ENCODE measurements around the gene ADAM19. TPM values are rescaled to one million over a fixed set of nuclear protein-coding genes. Genes with fewer than 3 reads are reported as not detected.
A peak's percentile ranks its signal among the peaks of the same experiment; 100 is the strongest.

ADAM19 gene
- total RNA-seq, 3 donors from 2014 or later, result 37.9 to 54.9 (median 49.2) TPM

- peaks cover 32% of the 10 kb centered on the region for H3K4me1 Mint-ChIP-seq (ENCODE audit: low read depth)
- H3K9me3 Mint-ChIP-seq, result no peaks in the 10 kb centered on the region
- no peaks in the 10 kb centered on the region for H3K27me3 Mint-ChIP-seq (ENCODE audit: low read depth)
- no peak overlapping the region for H3K4me3 Mint-ChIP-seq
- no peak for DNase-seq
- ATAC-seq, result peak; percentile 81 to 95
- H3K36me3 Mint-ChIP-seq (ENCODE audit: insufficient read depth), result no peaks in the 10 kb centered on the region
Measured at GRCh38 chr5:157582731-157583620, 7.4 kb upstream of the ADAM19 start.

DNA sequence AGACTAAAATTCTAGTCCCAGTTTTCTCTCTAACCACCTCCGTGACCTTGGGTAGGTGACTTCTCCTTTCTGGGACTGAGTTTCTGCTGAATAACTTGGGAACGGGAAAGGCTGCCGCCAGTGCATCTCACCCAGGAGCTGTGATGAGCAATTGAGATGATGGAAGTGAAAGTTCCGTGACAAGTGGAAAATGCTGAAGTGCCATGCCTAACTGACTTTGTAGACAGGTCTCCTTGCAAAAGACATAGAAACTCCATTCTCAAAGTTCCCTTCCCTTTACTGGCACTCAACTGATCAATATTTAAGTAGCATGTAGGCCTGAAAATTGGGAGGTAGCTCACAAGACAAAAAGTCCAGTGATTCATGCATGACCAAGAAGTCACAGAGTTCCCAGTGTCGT, 6.3 kb upstream of the ADAM19 start:
- H3K4me1 Mint-ChIP-seq (ENCODE audit: low read depth), result peaks cover 36% of the 10 kb centered on the region

GRCh38 chr5:157578079-157578780, 2.7 kb upstream of the ADAM19 start:
- no peak for DNase-seq
- H3K36me3 Mint-ChIP-seq (ENCODE audit: insufficient read depth), result peaks cover 6% of the 10 kb centered on the region
- peaks cover 44% of the 10 kb centered on the region for H3K4me1 Mint-ChIP-seq (ENCODE audit: low read depth)
- no peak for ATAC-seq
- H3K9me3 Mint-ChIP-seq, result no peaks in the 10 kb centered on the region
- H3K27me3 Mint-ChIP-seq (ENCODE audit: low read depth), result peaks cover 8% of the 10 kb centered on the region
- H3K4me3 Mint-ChIP-seq, result no peak overlapping the region

More for the DNA sequence above, 6.3 kb upstream of the ADAM19 start:
- no peak overlapping the region for H3K4me3 Mint-ChIP-seq
- H3K27me3 Mint-ChIP-seq (ENCODE audit: low read depth), result no peaks in the 10 kb centered on the region
- ATAC-seq (no peak), DNase-seq (no peak)
- no peaks in the 10 kb centered on the region for H3K9me3 Mint-ChIP-seq
- no peaks in the 10 kb centered on the region for H3K36me3 Mint-ChIP-seq (ENCODE audit: insufficient read depth)

GRCh38 chr5:157576678-157577077, 1.1 kb upstream of the ADAM19 start:
- ATAC-seq, result no peak
- no peak for DNase-seq
- H3K9me3 Mint-ChIP-seq, result no peaks in the 10 kb centered on the region
- H3K4me1 Mint-ChIP-seq (ENCODE audit: low read depth), result peaks cover 40% of the 10 kb centered on the region
- H3K27me3 Mint-ChIP-seq (ENCODE audit: low read depth), result peaks cover 8% of the 10 kb centered on the region
- H3K36me3 Mint-ChIP-seq (ENCODE audit: insufficient read depth), result peaks cover 6% of the 10 kb centered on the region
- no peak overlapping the region for H3K4me3 Mint-ChIP-seq

DNA sequence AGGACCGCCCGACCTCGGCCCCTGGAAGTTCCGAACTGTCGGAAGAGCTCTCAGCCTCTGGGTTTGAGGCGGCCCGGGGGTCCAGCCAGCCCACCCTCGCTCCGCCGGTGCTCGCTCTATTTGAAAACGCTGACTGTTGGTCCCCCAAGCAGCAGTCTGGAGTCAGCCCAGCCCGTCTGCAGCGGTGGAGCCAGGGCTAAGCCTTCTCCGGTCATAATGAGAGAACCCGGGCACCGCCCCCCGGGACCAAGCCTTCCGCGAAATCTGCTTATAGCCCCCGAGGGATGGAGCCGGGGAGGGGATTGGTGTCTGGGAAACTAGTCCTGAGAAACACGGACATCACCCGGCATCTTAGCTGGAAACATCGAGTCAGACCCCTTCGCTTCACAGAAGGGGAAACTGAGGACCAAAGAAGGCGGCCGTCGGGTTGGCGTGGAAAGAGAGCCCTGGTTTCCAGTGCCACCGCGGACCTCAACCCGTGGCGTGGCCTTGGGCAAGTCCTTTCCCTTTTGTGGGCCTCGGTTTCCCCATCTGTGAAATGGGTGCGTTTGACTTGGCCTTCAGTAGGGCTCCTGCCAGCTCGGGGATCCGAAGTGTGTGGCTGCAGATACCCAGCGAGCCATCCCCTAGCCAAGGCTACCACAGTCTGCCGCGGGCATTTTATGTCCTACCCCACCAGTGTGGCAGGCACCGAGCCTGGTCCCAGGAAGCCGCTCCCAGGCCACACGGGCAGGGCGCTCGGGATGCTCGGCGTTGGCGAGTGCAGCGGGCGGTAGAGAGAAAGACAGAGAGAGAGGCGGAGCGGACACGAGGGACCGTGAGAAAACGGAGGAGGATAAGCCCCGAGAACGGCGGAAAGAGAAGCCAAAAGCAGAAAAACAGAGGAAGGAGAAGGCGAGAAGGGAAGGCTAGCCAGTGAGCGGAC, 857 bp downstream of the ADAM19 start:
- Mint-ChIP-seq H3K4me3 (peak overlapping the region; percentile 99), H3K36me3 (ENCODE audit: insufficient read depth) (peaks cover 8% of the 10 kb centered on the region), H3K4me1 (ENCODE audit: low read depth) (peaks cover 58% of the 10 kb centered on the region), H3K9me3 (no peaks in the 10 kb centered on the region), H3K27me3 (ENCODE audit: low read depth) (peaks cover 8% of the 10 kb centered on the region)
- ATAC-seq (peak; percentile 29 to 37), DNase-seq (peak; percentile 12)

- H3K36me3 Mint-ChIP-seq (ENCODE audit: insufficient read depth), result peaks cover 26% of the 10 kb centered on the region
- H3K27me3 Mint-ChIP-seq (ENCODE audit: low read depth), result peaks cover 8% of the 10 kb centered on the region
- H3K4me3 Mint-ChIP-seq, result peak overlapping the region; percentile 99
- peaks cover 68% of the 10 kb centered on the region for H3K4me1 Mint-ChIP-seq (ENCODE audit: low read depth)
- DNase-seq (no peak), ATAC-seq (no peak)
- H3K9me3 Mint-ChIP-seq, result no peaks in the 10 kb centered on the region
Measured at GRCh38 chr5:157571357-157571827, 4.2 kb downstream of the ADAM19 start.

DNA sequence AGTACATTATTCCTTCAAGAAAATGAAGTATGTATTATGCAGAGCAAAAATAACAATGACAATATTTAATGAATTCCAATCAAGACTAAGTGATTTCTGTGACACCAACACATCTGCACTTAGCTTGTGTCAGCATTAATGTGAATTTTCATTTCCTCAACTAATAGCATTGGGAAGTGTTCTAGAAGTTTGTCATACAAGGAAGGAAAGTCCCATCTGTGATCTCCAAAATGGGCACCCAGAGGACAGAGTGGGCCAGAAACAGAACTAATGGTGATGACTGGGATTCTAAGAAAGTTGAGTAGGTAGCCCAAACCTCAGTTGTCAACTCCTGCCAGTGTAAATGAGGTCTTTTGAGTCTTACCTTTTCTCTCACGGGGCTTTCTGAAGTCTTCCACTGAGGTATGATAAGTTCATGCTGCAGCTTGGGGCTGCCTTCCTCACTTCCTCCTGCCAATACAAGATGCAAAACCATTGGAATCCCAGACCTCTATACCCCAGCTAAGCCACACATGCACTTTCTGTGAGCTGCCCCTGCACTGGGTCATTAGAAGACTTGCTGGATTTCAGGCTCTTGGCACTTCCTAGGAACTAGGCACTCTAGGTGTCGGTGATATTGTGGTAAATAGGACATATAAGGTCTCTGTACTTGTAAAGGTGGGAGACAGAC, 4.9 kb downstream of the ADAM19 start:
- Mint-ChIP-seq H3K4me3 (peak overlapping the region; percentile 99), H3K36me3 (ENCODE audit: insufficient read depth) (peaks cover 26% of the 10 kb centered on the region), H3K27me3 (ENCODE audit: low read depth) (peaks cover 8% of the 10 kb centered on the region), H3K9me3 (no peaks in the 10 kb centered on the region), H3K4me1 (ENCODE audit: low read depth) (peaks cover 68% of the 10 kb centered on the region)
- DNase-seq, result no peak
- peak in 1 of 2 donors; percentile 5 for ATAC-seq

DNA sequence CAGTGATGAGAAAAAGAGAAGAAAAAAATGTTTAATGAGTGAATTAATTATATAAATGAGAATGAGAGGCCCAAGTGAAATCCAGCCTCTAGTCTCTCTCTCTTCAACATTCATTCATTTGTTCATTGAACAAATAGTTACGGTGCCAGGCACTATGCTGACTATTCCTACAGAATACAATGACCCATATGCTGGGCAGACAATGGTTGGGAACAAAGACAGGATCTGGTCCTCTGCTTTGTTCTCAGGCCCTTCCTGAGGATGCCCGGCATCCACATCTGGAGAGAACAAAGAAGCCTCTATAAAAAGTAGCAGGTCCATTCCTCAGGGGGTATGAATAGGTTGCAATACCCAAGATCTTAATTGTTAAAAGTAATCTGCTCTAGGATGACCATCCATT, 6.9 kb downstream of the ADAM19 start:
- peaks cover 24% of the 10 kb centered on the region for H3K36me3 Mint-ChIP-seq (ENCODE audit: insufficient read depth)
- no peak for DNase-seq
- no peak overlapping the region for H3K4me3 Mint-ChIP-seq
- peaks cover 71% of the 10 kb centered on the region for H3K4me1 Mint-ChIP-seq (ENCODE audit: low read depth)
- H3K27me3 Mint-ChIP-seq (ENCODE audit: low read depth), result peaks cover under 1% of the 10 kb centered on the region
- no peaks in the 10 kb centered on the region for H3K9me3 Mint-ChIP-seq
- no peak for ATAC-seq

DNA sequence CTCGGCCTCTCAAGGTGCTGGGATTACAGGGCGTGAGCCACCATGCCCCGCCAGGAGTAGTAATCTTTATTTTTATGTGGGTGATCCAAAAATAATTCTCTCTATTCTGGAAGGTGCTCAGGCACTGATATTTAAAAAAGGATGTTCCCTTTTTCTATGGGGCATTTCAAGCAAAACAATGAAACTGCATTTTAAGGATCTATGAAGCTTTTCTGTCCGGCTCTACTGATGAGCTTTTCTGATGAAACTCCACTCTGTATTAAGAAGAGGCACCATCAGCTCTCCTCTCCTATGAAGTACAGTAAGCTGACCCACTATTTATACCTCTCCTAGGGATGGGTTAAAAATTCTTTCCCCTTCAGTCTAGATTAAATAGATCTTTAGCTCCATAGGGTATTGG, 7.4 kb downstream of the ADAM19 start:
- no peak overlapping the region for H3K4me3 Mint-ChIP-seq
- peaks cover 29% of the 10 kb centered on the region for H3K36me3 Mint-ChIP-seq (ENCODE audit: insufficient read depth)
- peaks cover 74% of the 10 kb centered on the region for H3K4me1 Mint-ChIP-seq (ENCODE audit: low read depth)

GRCh38 chr5:157566902-157567489, 8.6 kb downstream of the ADAM19 start:
- ATAC-seq (no peak), DNase-seq (no peak)
- Mint-ChIP-seq H3K4me1 (ENCODE audit: low read depth) (peaks cover 77% of the 10 kb centered on the region), H3K9me3 (no peaks in the 10 kb centered on the region), H3K27me3 (ENCODE audit: low read depth) (no peaks in the 10 kb centered on the region), H3K4me3 (peak overlapping the region; percentile 33), H3K36me3 (ENCODE audit: insufficient read depth) (peaks cover 35% of the 10 kb centered on the region)

More for the DNA sequence above, 7.4 kb downstream of the ADAM19 start:
- no peak for ATAC-seq
- Mint-ChIP-seq H3K9me3 (no peaks in the 10 kb centered on the region), H3K27me3 (ENCODE audit: low read depth) (no peaks in the 10 kb centered on the region)
- DNase-seq, result no peak

DNA sequence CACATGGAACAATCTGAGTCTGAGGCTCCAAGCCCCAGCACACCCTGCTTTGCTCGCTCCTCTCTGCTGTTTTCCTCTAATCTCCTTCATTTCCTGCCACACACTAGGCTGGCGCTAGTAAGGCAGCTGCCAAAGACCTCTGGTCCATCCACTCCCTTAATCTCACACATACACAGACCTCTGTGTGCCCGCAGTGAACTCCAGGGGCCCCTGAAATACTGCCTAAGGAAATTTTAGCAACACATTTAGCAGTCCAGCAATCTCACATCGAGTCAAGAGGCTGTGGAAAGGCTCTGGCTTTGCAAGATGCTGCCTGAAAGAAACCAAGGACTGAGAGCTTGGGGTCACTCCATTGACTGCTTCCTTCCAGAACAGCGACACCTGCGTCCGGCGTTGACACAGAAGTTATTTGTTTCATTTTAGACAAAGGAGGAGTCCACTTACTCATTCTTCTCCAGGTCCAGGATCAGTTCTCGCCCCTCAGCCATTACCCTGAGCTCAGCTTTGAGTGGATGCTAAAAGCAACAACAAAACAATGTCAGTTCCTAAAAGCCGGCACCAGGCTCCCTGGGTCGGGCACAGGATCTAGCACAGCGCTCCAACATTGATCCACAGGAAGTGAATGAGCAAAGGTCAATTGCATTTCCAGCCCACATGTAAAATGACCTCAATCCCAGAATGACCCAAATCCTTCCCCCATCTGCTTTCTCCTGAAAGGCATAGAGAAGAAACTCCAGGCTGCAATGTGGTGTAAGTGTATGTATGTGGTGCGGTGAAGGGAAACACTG, 11.5 kb downstream of the ADAM19 start:
- Mint-ChIP-seq H3K27me3 (ENCODE audit: low read depth) (no peaks in the 10 kb centered on the region), H3K4me1 (ENCODE audit: low read depth) (peaks cover 69% of the 10 kb centered on the region), H3K36me3 (ENCODE audit: insufficient read depth) (peaks cover 39% of the 10 kb centered on the region), H3K9me3 (no peaks in the 10 kb centered on the region), H3K4me3 (no peak overlapping the region)
- DNase-seq (no peak), ATAC-seq (no peak)

DNA sequence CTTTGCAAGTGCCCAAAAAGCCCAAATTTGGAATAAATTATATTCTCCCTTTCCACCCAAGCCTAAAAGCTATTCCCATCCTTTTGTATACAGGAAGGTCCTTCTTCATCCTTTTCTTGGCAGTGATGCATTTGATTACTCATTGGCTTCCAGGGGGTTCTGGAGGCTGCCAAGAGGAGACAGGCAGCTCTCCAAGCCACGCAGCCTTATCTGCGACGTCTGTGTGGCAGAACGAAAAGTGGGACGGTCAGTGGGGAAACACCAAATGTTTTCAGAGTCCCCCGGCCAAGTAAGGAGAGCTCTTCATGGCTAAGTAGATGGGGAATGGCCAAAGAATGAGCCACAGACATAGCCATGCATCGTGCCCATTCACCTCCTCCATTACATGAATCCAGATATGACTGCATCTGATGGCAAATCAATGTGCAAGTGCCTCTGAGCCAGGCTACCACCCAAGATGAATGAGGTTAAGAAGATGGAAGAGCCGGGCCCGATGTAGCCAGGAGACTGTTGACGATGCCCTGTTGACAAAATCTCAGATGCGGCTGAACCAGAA, 12.1 kb downstream of the ADAM19 start:
- no peak for ATAC-seq
- Mint-ChIP-seq H3K4me1 (ENCODE audit: low read depth) (peaks cover 70% of the 10 kb centered on the region), H3K4me3 (no peak overlapping the region), H3K36me3 (ENCODE audit: insufficient read depth) (peaks cover 36% of the 10 kb centered on the region), H3K27me3 (ENCODE audit: low read depth) (no peaks in the 10 kb centered on the region), H3K9me3 (no peaks in the 10 kb centered on the region)
- no peak for DNase-seq

All from activated T-cell treated with anti-CD3 and anti-CD28 coated beads, Interleukin-2, amount 50 U/mL, for 4 hours (primary cell).